Activated naive CD8-positive, alpha-beta T cell treated with anti-CD3 and anti-CD28 coated beads for 36 hours (primary cell): ENCODE results near the gene L3MBTL1. TPM values are rescaled to one million over a fixed set of nuclear protein-coding genes. Genes with fewer than 3 reads are reported as not detected.

ENCODE experiments used
- DNase-seq: peaks from one replicate; pipeline ENCODE4 v3.0.0; 2021
- H3K27ac Mint-ChIP-seq: one replicate; pipeline ENCODE4 v1.8.0; 2022; ENCODE audit warnings: mild to moderate bottlenecking, moderate library complexity, mixed read lengths
- H3K27me3 Mint-ChIP-seq: one replicate; pipeline ENCODE4 v1.8.0; 2022; ENCODE audit warnings: mild to moderate bottlenecking, mixed read lengths
- H3K36me3 Mint-ChIP-seq: one replicate; pipeline ENCODE4 v1.8.0; 2021; ENCODE audit warnings: mild to moderate bottlenecking, mixed read lengths
- H3K4me1 Mint-ChIP-seq: one replicate; pipeline ENCODE4 v1.8.0; 2021; ENCODE audit warnings: mixed read lengths
- H3K4me3 Mint-ChIP-seq: one replicate; pipeline ENCODE4 v1.8.0; 2022; ENCODE audit warnings: mild to moderate bottlenecking, moderate library complexity, mixed read lengths
- H3K9me3 Mint-ChIP-seq: one replicate; pipeline ENCODE4 v1.8.0; 2022; ENCODE audit warnings: mixed read lengths
- total RNA-seq, 2 experiments: library from RNA; stranded (reverse); gene quantifications; one replicate each; pipeline ENCODE4 v1.2.3, GENCODE V29; 2021

The L3MBTL1 gene
- total RNA-seq, 2 experiments from 2014 or later = 4.3 to 4.8 TPM

DNA sequence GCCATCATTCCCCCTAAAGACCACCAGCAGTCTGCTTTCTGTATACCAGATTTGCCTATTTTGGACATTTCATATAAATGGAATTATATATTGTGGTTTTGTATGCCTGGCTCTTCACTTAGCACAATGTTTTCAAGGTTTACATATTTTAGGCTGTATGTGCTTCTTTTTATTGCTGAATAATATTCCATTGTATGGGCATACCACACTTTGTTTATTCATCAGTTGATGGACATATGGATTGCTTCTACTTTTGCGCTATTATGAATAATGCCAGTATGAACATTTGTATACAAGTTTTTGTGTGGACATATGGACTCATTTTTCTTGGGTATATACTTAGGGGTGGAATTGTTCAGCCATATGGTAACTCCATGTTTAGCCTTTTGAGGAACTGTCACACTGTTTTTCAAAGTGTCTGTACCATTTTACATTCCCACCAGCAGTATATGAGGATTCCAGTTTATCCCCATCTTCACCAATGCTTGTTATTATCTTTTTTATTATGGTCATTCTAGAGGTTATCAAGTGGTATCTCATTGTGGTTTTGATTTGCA lies 12.7 kb downstream of the L3MBTL1 start:
- peaks cover 3% of the 10 kb centered on the region for H3K4me1 Mint-ChIP-seq
- H3K27me3 Mint-ChIP-seq = no peaks in the 10 kb centered on the region
- no peak for DNase-seq
- H3K9me3 Mint-ChIP-seq = no peaks in the 10 kb centered on the region
- H3K36me3 Mint-ChIP-seq = peaks cover 2% of the 10 kb centered on the region
- H3K27ac Mint-ChIP-seq = no peak overlapping the region
- H3K4me3 Mint-ChIP-seq = no peak overlapping the region

DNA sequence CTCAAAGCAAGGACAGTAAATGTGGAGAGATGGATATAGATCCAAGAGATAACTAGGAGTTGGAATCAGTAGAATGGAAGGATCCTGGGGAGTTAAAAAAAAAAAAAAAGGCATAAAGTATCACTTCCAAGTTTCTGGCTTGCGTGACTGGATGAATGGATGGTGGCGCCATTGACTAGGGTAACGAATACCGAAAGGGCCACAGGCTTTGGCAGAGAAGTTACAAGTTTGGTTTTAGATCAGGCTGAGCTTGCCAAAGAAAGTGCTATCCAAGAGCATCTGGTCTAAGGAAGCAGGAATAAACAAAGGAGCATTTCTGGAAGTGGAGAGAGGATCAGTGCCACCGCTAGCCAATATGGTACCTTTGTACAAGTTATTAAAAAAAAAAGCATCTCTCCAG lies 17.5 kb downstream of the L3MBTL1 start:
- Mint-ChIP-seq H3K27ac (no peak overlapping the region), H3K36me3 (peaks cover 6% of the 10 kb centered on the region), H3K4me3 (no peak overlapping the region), H3K4me1 (no peaks in the 10 kb centered on the region), H3K9me3 (no peaks in the 10 kb centered on the region), H3K27me3 (no peaks in the 10 kb centered on the region)
- no peak for DNase-seq

DNA sequence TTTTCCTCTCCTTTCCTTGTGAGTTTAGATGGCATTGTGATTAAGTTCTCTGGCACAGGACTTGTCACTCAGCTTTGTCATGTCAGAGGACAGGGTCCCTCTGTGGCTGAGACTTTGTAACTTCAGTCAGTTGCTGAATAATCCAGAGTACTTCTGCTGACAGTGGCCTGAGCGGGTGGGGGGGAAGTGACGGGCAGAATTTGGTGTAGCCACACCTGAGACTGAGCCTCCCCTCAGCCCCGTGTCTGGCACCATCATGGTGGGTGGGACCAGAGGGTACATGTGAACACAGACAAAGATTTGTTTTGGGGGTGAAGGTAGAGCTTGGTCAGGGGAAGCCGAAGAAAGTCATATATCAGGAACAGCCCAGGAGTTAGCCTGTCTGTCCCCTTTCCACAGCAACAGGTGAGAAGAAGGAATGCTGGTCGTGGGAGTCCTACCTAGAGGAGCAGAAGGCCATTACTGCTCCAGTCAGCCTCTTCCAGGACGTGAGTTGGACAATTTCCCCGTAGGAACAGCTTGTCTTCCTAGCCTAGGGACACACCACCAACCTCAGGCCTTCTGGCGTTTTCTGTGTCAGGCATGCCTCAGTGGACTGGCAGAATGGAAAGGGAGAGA lies 20.9 kb downstream of the L3MBTL1 start:
- Mint-ChIP-seq H3K4me1 (no peaks in the 10 kb centered on the region), H3K27ac (no peak overlapping the region), H3K9me3 (no peaks in the 10 kb centered on the region), H3K27me3 (no peaks in the 10 kb centered on the region), H3K4me3 (no peak overlapping the region), H3K36me3 (peaks cover 4% of the 10 kb centered on the region)
- no peak for DNase-seq

DNA sequence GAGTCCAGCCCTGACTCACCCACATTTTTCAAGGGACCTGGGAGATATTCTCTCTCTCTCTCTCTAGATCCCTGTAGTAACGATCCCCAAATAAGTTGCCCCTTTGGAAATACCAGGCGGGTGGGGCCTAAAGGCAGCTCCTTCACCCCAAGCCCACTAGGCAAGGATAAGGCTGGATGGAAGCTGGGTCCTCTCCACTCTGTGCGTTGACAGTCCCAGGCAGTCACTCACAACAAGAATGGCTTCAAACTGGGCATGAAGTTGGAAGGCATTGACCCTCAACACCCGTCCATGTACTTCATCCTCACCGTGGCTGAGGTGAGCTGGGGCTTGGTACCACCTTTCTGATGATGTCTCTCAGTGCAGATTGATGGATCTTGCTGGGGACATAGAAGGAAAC lies 21.6 kb downstream of the L3MBTL1 start:
- H3K36me3 Mint-ChIP-seq = peaks cover 4% of the 10 kb centered on the region
- H3K9me3 Mint-ChIP-seq = no peaks in the 10 kb centered on the region
- H3K4me3 Mint-ChIP-seq = no peak overlapping the region
- no peaks in the 10 kb centered on the region for H3K27me3 Mint-ChIP-seq
- no peaks in the 10 kb centered on the region for H3K4me1 Mint-ChIP-seq
- no peak overlapping the region for H3K27ac Mint-ChIP-seq
- DNase-seq = no peak

DNA sequence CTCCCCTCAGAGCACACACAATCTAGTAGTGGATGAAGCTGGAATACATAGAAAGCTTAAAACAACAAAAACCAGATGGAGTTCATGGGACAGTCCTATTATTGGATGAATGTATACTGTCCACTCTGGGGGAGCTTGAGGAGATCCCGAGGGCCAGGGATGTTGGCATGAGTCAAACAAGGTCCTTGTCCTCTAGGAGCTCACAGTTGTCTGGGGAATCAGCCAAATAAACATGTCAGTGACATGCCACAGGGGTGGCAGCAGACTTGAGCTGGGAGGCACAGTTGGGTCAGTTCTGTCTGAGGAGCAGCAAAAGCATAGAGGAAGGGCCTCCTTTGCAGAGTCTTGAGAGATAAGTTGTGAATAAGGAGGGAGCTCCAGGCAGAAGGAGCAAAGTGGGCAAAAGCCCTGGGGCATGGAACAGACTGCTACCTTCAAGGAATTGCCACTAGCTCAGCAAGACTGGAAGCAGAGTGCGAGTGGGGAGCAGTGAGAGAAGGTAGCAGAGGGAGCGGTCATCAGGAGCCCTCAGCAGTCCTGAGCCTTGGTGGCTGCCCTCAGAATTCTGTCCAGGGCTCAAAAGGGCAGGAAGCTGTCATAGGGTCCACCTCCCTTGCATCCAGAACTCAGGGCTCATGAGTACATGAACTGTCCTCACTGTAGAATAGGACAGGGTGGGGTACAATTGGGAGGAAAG lies 22.1 kb downstream of the L3MBTL1 start:
- Mint-ChIP-seq H3K9me3 (no peaks in the 10 kb centered on the region), H3K4me3 (no peak overlapping the region), H3K4me1 (no peaks in the 10 kb centered on the region), H3K27ac (no peak overlapping the region), H3K27me3 (no peaks in the 10 kb centered on the region), H3K36me3 (peaks cover 4% of the 10 kb centered on the region)
- DNase-seq = no peak

DNA sequence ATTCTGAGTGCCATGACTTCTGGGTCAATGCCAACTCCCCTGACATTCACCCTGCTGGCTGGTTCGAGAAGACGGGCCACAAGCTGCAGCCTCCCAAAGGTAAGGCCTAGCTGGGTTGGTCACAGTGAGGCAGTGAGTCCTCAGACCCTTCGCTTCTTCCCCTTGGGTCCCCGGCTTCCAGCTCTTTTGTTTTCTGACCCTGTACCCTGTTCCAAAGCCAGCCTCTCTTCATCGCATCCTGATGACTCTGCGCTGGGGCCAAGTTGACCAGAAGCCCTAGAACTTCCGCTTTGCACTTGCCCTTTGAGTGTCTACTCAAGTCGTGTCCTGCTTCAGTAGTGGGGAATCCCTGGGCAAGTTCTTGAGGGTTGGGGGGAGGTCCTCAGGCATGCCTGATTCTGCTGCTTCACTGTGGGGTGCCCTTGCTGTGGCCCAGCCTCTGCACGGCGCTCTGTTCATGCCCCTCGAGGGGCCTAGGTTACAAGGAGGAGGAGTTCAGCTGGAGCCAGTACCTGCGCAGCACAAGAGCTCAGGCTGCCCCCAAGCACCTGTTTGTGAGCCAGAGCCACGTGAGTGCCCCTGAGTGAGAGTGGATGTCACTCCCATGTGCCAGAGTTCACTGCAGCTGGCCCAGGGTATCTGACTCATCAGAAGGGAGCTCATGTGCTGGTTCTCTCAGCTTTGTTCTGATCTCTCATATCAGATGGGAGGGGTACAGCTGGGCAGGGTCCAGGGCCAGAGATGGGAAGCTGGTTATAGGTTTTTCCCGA lies 23.0 kb downstream of the L3MBTL1 start:
- Mint-ChIP-seq H3K36me3 (peaks cover 4% of the 10 kb centered on the region), H3K4me3 (no peak overlapping the region), H3K27me3 (no peaks in the 10 kb centered on the region), H3K9me3 (no peaks in the 10 kb centered on the region), H3K4me1 (no peaks in the 10 kb centered on the region), H3K27ac (no peak overlapping the region)
- DNase-seq = no peak

DNA sequence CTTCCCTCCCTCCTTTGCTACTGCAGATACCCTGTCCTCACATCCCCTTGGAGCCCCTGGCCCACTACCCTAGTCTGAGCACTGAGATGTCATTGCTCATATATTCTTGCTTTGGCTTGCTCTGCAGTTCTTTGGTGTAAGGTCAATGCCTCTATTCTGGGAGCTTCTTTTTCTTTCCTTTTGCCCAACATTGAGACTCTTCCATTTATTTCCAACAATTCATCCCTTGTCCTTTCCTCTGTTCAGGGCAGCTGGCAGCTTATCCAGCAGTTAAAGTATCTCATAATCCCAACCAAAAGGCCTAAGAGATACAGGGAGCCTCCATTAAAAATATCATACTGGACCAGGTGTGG lies 23.6 kb downstream of the L3MBTL1 start:
- H3K36me3 Mint-ChIP-seq = peaks cover 4% of the 10 kb centered on the region

DNA sequence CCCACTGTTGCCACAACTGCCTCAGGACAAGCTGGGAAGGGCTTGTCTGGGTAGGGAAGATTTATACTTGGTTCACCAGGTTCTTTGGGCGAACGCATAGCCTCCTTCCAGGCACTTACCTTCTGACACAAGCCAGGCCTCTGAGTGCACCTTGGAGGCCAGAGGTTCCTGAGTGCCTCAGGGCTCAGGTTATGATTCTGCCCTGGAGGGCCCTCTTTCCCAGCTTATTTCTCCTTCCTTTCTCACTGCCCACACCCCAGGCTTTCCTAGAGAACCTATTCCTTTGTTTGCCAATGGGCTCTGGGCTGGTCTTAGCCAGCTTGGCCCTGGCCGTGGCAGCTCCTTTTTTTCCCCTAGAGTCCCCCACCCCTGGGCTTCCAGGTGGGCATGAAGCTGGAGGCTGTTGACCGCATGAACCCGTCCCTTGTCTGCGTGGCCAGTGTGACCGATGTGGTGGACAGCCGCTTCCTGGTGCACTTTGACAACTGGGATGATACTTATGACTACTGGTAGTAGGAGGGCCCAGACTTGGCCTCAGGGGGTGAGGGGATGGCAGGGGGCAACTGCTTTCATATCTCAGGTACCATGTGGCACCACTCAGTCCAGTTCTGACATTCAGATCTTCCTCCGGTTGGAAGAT lies 25.0 kb downstream of the L3MBTL1 start:
- Mint-ChIP-seq H3K9me3 (no peaks in the 10 kb centered on the region), H3K4me3 (no peak overlapping the region), H3K27ac (no peak overlapping the region), H3K4me1 (no peaks in the 10 kb centered on the region), H3K36me3 (peaks cover 4% of the 10 kb centered on the region), H3K27me3 (no peaks in the 10 kb centered on the region)
- no peak for DNase-seq

More for the DNA sequence above, 23.6 kb downstream of the L3MBTL1 start:
- H3K4me3 Mint-ChIP-seq = no peak overlapping the region
- DNase-seq = no peak
- H3K27ac Mint-ChIP-seq = no peak overlapping the region
- H3K9me3 Mint-ChIP-seq = no peaks in the 10 kb centered on the region
- H3K27me3 Mint-ChIP-seq = no peaks in the 10 kb centered on the region
- no peaks in the 10 kb centered on the region for H3K4me1 Mint-ChIP-seq

DNA sequence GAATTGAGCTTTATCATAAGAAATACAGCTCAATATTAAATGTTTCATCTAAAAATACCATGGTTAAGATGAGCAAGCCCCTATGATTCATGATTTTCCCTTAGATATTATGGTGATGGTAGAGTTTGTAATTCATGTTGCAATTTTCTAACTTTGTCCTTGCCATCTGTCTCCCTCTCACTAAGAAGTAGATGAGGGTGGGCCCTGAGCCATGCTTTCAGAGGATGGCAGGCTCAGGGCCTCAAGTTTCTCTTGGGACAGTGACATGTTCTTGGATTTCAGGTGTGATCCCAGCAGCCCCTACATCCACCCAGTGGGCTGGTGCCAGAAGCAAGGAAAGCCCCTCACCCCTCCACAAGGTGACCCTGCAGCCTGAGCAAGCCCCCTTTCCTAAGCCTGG lies 25.6 kb downstream of the L3MBTL1 start:
- DNase-seq = no peak
- no peaks in the 10 kb centered on the region for H3K4me1 Mint-ChIP-seq
- H3K9me3 Mint-ChIP-seq = no peaks in the 10 kb centered on the region
- peaks cover 4% of the 10 kb centered on the region for H3K36me3 Mint-ChIP-seq
- no peak overlapping the region for H3K4me3 Mint-ChIP-seq
- H3K27me3 Mint-ChIP-seq = no peaks in the 10 kb centered on the region
- H3K27ac Mint-ChIP-seq = no peak overlapping the region

DNA sequence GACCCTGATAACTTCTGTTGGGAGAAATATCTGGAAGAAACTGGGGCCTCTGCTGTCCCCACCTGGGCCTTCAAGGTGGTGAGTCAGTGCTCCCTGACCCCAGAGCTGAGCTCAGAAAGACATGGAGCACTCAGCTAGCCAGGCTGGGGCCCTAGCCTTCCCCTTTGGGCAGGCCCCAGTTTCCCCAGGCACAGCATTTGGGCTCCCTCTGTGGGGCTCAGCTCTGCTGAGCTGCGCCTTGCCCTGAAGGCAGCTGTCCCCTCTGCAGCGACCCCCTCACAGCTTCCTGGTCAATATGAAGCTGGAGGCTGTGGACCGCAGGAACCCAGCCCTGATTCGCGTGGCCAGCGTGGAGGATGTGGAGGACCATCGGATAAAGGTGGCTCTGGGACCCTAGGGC lies 26.5 kb downstream of the L3MBTL1 start:
- no peak overlapping the region for H3K4me3 Mint-ChIP-seq
- no peak overlapping the region for H3K27ac Mint-ChIP-seq
- peaks cover 4% of the 10 kb centered on the region for H3K36me3 Mint-ChIP-seq
- no peaks in the 10 kb centered on the region for H3K27me3 Mint-ChIP-seq
- DNase-seq = no peak
- H3K9me3 Mint-ChIP-seq = no peaks in the 10 kb centered on the region
- H3K4me1 Mint-ChIP-seq = no peaks in the 10 kb centered on the region

DNA sequence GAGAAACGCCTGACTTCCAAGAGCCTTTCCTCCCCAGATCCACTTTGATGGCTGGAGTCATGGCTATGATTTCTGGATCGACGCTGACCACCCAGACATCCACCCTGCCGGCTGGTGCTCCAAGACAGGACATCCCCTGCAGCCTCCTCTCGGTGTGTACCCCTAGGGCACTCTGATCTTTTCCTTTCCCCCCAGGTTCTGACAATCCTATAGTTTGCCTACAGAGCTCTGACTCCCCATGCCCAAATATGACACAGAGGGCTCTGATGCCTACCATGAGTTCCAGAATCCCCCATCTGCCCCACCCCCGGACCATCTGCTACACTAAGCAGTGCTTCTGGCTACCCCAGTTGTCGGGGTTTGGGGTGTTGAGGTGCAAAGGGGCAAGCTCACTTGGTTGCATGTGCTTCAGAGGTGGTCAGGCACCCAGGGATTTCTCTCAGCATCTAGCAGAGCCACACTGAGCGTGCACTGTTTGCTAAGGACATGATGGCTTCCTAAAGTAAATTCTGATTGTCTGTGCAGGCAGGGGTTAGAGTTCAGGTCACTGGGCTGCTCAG lies 27.4 kb downstream of the L3MBTL1 start:
- no peak for DNase-seq
- Mint-ChIP-seq H3K9me3 (no peaks in the 10 kb centered on the region), H3K27me3 (no peaks in the 10 kb centered on the region), H3K36me3 (no peaks in the 10 kb centered on the region), H3K4me1 (no peaks in the 10 kb centered on the region), H3K27ac (no peak overlapping the region), H3K4me3 (no peak overlapping the region)

DNA sequence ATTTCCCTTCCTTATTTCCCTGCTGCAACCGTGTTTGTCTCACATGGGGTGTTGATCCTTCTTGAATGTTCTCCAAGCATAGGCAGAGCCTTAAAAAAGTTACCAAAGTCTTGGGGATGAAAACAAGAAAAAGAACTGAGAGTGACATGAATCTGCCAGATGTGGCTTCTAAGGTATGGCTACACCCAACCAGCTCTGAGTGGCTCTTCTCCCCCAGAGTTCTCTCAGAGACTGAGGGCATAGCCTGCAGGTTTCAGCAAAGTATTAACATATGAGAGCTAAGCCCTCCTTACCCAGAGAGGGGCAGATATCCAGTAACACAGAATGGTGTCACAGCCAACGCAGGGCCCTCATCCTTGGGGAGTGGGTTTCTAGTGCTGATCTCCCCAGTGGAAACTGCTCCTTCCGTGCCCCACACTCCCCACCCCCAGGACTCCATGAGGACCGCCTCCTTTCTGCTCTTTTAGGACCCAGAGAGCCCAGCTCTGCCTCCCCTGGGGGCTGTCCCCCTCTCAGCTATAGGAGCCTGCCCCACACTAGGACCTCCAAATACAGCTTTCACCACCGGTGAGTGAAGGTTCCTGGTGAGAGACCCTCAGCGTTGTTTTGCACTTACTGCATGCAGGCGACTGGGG lies 28.0 kb downstream of the L3MBTL1 start:
- Mint-ChIP-seq H3K36me3 (no peaks in the 10 kb centered on the region), H3K4me1 (no peaks in the 10 kb centered on the region), H3K9me3 (no peaks in the 10 kb centered on the region), H3K4me3 (no peak overlapping the region), H3K27ac (no peak overlapping the region), H3K27me3 (no peaks in the 10 kb centered on the region)
- no peak for DNase-seq

DNA sequence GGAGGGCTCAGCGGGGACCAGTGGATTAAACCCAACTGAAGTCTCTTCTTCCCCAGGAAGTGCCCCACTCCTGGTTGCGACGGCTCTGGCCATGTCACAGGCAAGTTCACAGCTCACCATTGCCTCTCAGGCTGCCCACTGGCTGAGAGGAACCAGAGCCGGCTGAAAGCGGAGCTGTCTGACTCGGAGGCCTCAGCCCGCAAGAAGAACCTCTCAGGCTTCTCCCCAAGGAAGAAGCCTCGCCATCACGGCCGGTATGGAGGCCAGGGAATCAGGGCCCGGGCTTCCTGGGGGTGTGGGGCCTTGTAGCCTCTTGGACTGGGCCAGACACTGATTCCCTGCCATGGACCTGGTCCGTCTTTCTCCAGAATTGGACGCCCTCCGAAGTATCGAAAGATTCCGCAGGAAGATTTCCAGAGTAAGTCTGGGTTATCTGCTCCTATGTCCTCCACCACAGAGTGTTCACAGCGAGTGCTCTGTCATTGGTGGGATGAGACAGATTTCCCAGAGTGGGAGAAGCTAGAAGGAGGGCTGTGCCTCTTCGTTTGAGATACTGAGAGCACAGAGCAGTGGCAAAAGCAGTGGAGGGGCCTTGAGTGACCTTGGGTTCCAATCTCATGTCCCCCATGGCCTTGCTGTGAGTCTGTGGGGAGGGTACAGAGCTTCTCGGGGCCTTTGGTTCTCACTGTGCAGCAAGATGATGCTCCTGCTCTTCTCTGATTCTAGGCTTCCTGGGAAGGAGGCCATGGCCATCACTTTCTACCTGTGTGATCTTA lies 28.7 kb downstream of the L3MBTL1 start:
- Mint-ChIP-seq H3K4me1 (no peaks in the 10 kb centered on the region), H3K27ac (no peak overlapping the region), H3K36me3 (no peaks in the 10 kb centered on the region), H3K27me3 (no peaks in the 10 kb centered on the region), H3K4me3 (no peak overlapping the region), H3K9me3 (no peaks in the 10 kb centered on the region)
- DNase-seq = no peak
